Nucleus accumbens (tissue), 56 donors: ENCODE data around the gene COL25A1.

Source experiments
- DNase-seq, 56 donors: peaks; one replicate each; lab custom pipeline; 2025; lab: John Stamatoyannopoulos, UW

COL25A1 gene

DNA sequence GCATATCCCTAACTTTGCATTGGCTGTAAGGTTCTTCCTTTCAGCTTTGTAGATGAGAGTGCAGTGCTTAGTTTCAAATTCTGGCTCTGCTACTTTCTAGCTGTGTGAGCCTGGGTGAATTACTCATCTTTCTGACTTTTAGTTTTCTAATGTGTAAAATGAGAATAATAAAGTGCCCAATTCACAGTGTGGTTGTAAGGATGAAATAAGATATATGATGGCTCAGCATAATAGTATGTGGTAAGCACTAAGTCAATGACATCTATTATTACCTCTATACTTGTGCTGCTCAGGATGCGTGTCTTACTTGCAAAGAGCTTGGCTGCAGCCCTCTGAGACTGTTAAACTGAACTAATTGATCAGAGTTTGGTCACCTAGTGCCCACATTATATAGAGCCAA lies 509.0 kb downstream of the COL25A1 start:
- no peak for DNase-seq

GRCh38 chr4:108788731-108789130 lies 513.7 kb downstream of the COL25A1 start:
- no peak for DNase-seq

- no peak for DNase-seq
Observed at GRCh38 chr4:108787724-108788123, 514.7 kb downstream of the COL25A1 start.

- DNase-seq = no peak
Observed at GRCh38 chr4:108787106-108787505, 515.4 kb downstream of the COL25A1 start.

GRCh38 chr4:108786351-108786750 lies 516.1 kb downstream of the COL25A1 start:
- DNase-seq = no peak

GRCh38 chr4:108783665-108784463 lies 518.6 kb downstream of the COL25A1 start:
- DNase-seq = no peak

DNA sequence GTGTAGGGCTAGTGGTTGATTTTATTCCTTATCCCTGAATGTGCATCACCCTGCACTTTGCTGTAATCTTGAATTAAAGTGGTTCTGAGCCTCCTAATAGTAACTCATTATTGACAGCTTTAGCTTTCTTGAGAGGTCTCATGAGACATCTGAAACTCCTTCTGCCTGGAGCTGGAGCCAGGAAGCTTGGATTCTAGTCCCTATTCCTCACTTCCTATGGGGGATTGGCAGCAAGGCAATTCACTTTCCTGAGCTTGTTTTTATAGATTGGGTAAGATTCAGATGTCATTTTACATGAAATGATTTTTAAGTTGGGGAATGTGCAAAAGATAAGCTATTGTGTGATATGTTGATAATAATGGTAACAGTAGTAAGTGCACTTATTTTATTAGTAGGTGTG lies 522.5 kb downstream of the COL25A1 start:
- DNase-seq = no peak

DNA sequence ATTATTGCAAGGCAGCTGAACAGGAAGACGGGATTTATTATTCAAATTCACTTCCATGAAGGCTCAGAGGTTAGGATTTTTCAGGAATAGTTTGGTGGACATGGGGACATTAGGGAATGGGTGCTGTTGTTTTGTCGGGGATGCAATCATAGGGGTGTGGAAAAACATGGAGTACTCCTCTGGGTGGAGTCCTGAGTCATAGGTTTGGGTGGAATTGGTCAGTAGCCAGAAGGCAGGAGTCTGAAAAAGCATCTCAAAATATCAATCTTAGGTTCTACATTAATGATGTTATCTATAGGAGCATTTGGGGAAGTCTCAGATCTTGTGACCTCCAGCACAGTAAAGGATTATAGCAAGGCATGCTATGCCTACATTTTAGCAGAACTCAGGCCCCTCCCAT lies 525.1 kb downstream of the COL25A1 start:
- DNase-seq = no peak

- no peak for DNase-seq
Observed at GRCh38 chr4:108775921-108776320, 526.5 kb downstream of the COL25A1 start.

GRCh38 chr4:108774809-108775530 lies 527.5 kb downstream of the COL25A1 start:
- peak in 42 of 56 donors; percentile 3 to 77 (median 23) for DNase-seq

DNA sequence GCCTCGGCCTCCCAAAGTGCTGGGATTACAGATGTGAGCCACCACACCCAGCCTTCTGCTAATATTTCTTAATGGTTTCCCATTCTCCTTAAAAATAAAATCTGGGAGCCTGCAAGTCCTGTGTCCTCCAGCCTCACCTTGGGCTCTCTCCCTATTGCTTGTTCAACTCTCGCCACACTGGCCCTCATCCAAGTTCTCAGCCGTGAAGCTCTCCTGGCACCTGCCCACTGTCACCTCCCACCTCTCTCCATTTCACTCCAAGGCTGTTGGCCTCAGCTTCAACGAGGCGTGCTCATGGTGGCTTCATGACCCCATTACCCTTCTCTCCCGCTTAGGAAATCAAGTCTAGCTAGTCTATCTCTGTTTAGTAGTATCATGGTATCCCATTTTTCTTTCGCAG lies 530.1 kb downstream of the COL25A1 start:
- no peak for DNase-seq

DNA sequence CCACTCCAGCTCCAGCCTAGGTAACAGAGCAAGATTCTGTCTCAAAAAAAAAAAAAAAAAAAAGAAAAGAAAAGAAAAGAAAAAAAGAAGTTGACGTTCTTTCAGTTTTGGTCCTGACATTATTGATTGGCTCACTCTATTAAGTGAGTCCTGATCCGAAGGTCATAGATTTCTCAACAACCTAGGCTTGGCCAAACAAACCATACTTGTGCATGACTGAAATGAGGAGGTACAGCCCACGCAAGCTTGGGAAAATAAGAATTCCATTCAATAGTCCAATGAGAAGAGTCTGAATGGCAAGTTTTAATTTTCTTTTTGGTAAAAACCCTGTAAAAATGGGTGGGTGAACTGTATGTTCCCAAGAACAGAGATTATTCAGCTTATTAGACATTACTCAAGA lies 536.4 kb downstream of the COL25A1 start:
- DNase-seq = no peak

- DNase-seq = no peak
Observed at GRCh38 chr4:108763986-108764385, 538.5 kb downstream of the COL25A1 start.

GRCh38 chr4:108763226-108763593 lies 539.2 kb downstream of the COL25A1 start:
- DNase-seq = no peak

DNA sequence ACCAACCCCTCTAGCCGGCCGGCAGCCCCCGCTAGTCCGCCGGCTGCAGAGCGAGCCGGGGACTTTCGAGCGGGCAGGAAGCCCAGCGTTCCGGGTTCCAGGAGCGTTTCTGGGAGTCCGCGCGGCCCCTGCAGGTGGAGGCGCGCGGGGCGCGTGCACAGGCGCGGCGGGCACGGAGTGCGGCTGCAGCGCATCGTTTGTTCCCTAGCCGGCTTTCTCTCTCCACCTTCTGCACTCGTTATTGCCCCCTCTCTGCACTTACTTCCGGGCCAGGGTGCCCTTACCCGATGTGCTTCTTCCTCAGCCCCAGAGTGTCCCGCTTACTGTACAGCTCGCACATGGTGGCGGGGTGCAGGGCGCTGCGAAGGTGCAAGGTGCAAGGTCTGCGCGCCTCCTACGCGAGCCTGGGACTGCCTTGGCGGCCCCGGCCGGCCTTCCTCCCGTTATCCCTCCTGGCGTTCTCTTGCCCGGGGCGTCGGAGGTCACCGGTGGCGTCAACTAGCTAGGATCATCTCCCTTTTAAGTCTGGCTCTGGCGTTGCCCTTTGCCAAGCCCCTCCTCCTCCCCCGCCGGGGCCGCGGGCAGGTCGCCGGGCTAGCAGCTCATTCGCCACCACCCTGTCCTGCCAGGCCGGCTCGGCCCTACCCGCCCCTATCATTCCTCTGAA lies 539.8 kb downstream of the COL25A1 start, which contains the start of gene ETNPPL:
Gene ETNPPL, minus strand, starts transcription at position 495 of the 667 bp plus-strand sequence. Its CDS starts 155 bp downstream, at position 340.
- DNase-seq = peak in 51 of 56 donors; percentile 12 to 78 (median 46)
